Measurements from ENCODE around the gene CP. TPM values are rescaled to one million over a fixed set of nuclear protein-coding genes. Genes with fewer than 3 reads are reported as not detected.
"Not testable (repeated sequence)": the region's sequence is repeated elsewhere in the genome, so short reads cannot be mapped to it uniquely, and the experiment has no call there.

The CP gene
- total RNA-seq, 1 experiment from 2014 or later = 0.53 TPM

DNA sequence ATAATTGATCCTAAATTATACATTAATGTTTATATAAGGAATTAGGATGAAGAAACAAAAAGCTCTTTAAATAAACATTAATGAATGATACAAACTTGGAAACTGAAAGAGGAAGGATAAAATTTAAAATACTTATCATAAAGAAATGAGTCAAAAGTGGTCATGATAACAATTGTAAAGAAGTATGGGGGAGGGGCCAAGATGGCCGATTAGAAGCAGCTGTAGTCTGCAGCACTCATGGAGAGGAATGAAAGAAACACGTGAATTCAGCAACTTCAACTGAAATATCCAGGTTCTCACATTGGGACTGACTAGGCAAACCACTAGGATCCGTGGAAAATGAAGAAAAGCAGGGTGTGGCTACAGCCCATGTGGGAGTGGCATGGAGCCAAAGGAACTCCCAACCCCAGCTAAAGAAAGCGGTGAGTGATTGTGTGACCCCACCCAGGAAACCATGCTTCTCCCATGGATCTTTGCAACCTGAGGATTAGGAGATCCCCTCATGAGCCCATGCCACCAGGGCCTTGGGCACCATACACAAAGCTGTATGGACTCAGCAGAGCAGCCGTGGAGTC, 13.1 kb upstream of the CP start:
- no peak for DNase-seq (ENCODE audit: low read depth, low spot score)

DNA sequence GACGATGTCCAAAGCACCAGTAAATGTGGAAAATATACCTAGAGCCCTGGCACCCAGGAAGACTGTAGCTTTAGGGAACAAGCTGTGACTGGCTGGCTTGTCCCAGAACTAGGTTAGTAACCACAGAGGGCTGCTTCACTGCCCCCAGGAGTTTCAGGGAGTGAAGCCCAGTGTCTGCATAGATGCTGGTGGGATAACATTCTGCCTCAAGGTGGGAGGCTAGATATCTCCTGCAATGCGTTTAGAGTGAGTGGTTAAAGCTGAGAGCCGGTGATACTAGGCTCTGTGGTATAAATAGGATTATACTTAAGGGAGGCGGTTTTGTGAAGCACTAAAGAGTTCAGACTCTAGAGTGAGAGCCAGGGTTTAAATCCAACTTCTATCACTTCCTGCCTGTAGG, 11.7 kb upstream of the CP start:
- in situ Hi-C loops (cut with HindIII; ENCODE audit: low pct_unique_long_range_greater_than_20kb, low sequenced_read_pairs) = no loop called here
- DNase-seq (ENCODE audit: low read depth, low spot score) = no peak

More for the DNA sequence above, 13.1 kb upstream of the CP start:
- in situ Hi-C loops (cut with HindIII; ENCODE audit: low pct_unique_long_range_greater_than_20kb, low sequenced_read_pairs) = no loop called here

DNA sequence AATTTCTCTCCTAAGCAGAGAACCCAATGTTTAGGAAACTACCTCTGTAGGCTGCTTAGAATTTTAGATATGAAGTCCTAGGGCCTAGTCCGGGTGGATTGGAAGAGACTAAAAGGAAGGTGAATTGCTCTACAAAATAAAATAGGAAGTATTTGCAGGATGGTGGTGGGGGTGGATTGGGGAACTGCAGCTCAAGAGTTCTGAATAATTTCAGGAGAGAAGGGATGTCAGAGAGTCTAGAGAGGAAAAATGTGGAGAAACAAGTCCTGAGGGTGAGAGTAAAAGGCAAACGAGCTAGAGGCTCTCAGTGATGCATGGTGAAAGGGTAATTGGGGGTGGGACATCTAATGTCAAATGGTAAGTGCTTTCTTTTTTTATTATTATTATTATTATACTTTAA, 10.2 kb upstream of the CP start:
- no peak for DNase-seq (ENCODE audit: low read depth, low spot score)
- in situ Hi-C loops (cut with HindIII; ENCODE audit: low pct_unique_long_range_greater_than_20kb, low sequenced_read_pairs) = no loop called here

DNA sequence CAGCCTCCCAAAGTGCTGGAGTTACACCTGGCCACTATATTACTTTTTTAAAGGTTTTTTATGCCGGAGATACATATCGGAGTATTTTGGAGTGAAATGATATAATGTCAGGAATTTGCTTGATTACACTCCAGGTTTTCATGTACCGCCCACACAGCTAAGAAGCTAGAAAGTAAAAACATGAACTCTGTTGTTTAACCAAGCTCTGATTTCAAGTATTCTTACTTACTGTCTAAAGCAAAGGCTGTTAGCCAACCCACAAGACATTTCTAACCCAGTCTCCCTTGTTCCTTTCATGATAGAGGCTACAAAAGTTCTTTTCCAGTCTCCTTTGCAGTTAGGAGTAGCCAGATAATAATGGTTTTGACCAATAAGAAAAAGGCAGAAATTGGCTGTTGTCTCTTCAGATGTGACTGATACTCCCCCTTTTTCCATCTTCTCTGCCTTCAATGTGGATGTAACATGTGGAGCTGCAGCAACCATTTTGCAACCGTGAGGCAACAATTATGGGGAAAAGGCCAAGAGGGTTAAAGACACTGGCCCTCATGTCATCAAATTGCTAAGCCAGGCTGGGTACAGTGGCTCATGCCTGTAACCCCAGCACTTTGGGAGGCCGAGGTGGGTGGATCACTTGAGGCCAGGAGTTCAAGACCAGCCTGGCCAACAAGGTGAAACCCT, 6.1 kb upstream of the CP start:
- no peak for DNase-seq (ENCODE audit: low read depth, low spot score)
- in situ Hi-C loops (cut with HindIII; ENCODE audit: low pct_unique_long_range_greater_than_20kb, low sequenced_read_pairs) = no loop called here

DNA sequence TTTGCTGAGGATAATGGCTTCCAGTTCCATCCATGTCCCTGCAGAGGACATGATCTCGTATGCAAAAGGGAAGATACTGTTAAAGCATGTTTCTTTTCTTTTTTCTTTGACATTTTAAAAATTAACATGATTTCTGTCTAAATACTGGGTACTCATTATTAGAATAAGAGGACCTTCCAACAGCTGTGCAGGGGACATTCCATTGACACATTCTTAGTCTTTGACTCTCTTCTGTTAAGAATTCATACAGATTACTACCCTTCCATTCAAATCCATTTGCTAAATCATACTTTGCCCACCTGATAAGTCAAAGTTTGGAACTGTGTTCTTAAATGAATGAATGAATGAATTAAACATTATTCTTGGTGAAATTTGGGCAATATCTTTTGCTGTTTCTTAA, 5.1 kb upstream of the CP start:
- DNase-seq (ENCODE audit: low read depth, low spot score) = no peak
- in situ Hi-C loops (cut with HindIII; ENCODE audit: low pct_unique_long_range_greater_than_20kb, low sequenced_read_pairs) = no loop called here

DNA sequence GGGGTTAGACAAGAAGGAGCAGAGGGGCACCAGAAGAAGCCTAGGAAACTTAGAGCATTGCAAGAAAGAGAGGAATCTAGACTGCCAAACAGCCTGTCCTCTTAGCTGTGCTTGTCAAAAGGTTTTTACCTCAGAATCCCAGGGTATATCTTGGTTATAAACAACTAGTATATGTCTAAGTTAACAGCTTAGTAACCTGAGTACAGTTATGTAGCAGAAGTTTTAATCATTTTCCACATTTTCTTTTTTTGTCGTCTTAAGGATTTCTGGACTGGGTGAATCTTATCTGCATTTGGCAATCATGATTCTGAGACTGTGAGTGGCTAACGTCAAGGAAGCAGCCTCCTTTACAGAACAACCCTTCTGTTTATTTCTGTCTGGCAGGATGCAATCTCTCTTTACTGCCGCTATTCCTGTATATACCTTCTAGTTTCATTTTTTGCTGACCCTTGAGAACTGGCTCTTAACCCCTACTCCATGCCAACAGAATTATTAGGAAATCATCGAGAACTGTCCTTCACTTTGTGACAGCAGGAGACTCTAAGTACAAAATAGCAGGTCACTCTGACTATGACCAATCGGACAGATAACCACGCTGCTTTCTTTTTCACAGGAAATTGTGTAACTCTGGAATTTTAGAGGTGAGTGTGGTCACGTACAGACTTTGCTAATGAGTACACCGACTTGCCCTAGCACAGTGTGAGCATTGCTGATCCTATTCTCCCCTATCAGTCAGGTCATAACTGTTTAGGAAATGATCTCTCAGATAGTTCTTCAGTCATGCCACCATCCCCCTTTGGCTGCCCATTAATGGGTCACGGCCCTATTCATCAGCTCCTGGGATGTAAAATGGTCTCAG, 3.3 kb upstream of the CP start:
- in situ Hi-C loops (cut with HindIII; ENCODE audit: low pct_unique_long_range_greater_than_20kb, low sequenced_read_pairs) = no loop called here
- DNase-seq (ENCODE audit: low read depth, low spot score) = peak; percentile 53

DNA sequence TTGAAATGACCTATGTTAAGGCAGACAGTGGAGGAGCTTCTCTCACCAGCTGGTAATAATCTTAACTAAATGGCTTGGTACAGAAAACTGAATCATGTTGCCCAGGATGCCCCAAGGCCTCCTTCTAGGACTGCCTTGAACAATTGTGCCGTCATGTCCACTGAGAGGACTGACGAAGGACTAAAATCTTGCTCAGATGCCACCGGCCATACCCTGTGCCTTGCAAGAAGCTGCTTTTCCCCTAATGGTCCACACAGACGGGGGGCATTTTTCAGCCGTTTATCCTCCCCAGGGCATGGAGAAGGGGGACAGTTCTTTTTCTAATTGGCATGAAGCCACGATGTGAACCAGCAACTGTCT, 1.8 kb upstream of the CP start:
- in situ Hi-C loops (cut with HindIII; ENCODE audit: low pct_unique_long_range_greater_than_20kb, low sequenced_read_pairs) = no loop called here

DNA sequence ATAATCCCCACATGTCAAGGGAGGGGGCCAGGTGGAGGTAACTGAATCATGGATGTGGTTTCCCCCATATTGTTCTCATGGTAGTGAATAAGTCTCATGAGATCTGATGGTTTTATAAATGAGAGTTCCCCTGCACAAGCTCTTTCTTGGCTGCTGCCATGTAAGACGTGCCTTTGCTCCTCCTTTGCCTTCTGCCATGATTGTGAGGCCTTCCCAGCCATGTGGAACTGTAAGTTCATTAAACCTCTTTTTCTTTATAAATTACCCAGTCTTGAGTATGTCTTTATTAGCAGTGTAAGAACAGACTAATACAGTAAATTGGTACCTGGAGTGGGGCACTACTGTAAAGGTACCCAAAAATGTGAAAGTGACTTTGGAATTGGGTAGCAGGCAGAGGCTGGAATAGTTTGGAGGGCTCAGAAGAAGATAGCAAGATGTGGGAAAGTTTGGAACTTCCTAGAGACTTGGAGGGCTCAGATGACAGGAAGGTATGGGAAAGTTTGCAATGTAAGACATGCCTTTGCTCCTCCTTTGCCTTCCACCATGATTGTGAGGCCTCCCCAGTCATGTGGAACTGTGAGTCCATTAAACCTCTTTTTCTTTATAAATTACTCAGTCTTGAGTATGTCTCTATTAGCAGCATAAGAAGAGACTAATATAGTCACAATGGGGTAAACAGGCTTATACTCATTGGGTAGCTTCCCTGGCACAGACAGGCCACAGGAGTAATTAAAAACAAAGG, 2.1 kb downstream of the CP start:
- in situ Hi-C loops (cut with HindIII; ENCODE audit: low pct_unique_long_range_greater_than_20kb, low sequenced_read_pairs) = not testable (repeated sequence)

More for the DNA sequence above, 1.8 kb upstream of the CP start:
- DNase-seq (ENCODE audit: low read depth, low spot score) = no peak

DNA sequence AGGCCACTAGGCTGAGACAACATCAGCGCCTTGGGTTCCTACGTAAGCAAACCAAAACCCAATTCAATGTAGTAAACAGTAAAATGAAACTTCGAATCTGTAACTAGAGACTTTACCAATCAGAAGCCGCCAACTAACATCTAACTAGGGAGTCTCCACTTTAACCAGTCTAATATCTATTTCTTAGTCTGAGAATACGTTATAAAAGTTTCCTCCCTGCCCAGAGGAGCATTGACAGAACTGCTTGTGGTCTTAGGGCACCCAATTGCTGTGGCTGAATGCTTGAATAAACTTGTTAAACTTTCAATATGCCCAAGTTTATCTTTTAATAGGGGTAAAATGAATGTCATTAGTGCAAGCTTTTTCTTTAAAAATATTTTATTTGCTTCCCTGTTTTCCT, 4.3 kb downstream of the CP start:
- in situ Hi-C loops (cut with HindIII; ENCODE audit: low pct_unique_long_range_greater_than_20kb, low sequenced_read_pairs) = no loop called here
- no peak for DNase-seq (ENCODE audit: low read depth, low spot score)

More for the DNA sequence above, 2.1 kb downstream of the CP start:
- not testable (repeated sequence) for DNase-seq (ENCODE audit: low read depth, low spot score)

DNA sequence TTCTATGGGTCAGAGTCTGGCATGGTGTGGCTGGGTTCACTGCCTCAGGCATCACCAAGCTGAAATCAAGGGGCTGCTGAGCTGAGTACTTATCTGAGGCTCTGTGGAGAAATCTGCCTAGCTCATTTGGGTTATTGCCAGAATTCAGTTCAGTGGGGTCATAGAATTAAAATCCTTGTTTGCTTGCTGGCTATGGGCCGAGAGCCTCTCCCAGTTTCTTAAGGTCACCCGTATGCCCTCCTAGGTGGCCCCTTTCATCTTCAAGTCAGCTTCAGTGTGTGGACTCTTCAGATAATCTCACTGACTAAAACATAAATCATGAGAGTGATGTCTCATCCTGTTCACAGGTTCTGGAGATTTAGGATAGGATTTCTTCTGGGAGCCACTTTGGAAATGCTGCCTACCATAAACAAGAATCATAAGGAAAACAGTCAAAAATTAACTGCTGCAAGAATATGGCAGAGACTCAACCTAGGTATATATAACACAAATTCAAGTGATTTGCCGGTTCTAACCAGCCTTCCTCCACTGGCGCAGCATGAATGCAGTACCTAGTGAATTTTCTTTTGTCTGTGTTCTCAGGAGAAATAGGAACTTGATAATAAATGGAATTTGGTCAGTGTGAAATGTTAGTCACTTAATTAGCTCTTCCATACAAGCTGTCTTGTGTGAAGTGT, 5.3 kb downstream of the CP start:
- in situ Hi-C loops (cut with HindIII; ENCODE audit: low pct_unique_long_range_greater_than_20kb, low sequenced_read_pairs) = no loop called here
- DNase-seq (ENCODE audit: low read depth, low spot score) = peak; percentile 15

DNA sequence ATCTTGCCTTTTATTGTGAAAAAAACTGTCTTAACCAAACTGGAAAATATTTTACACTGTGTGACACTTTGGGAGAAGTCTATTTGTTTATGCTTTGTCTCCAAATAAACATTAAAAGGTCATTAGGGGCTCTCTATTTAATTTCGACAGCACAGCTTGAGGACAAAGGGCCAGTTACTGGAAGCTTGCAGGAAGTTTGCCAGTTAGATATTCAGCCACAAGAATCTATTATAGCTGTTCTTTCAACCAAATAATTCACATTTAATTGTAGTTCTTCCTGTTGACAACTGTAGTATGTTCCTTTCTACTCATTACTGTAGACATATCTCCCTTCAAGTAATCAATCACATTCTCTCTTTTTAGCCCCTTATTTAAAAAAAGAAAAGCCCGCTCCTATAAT, 6.1 kb downstream of the CP start:
- no peak for DNase-seq (ENCODE audit: low read depth, low spot score)
- in situ Hi-C loops (cut with HindIII; ENCODE audit: low pct_unique_long_range_greater_than_20kb, low sequenced_read_pairs) = no loop called here

DNA sequence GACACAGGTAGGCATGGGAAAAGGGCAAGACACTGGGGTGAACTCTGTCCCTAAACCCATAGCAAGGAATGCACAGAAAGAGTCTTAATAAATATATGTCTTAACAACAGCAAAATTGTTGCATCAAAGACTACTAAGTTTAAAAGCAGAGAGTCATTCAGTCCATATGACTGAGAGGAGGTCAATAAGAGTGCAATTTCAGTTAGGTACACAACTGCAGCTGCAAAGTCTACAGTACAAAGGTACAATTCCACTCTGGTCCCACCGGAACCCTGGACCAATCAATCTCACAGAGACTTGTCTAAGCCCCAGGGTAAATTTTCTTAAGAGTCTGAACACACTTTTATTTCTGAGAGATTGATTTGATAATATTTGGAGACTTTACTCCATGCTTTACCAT, 6.9 kb downstream of the CP start:
- in situ Hi-C loops (cut with HindIII; ENCODE audit: low pct_unique_long_range_greater_than_20kb, low sequenced_read_pairs) = no loop called here
- DNase-seq (ENCODE audit: low read depth, low spot score) = no peak

DNA sequence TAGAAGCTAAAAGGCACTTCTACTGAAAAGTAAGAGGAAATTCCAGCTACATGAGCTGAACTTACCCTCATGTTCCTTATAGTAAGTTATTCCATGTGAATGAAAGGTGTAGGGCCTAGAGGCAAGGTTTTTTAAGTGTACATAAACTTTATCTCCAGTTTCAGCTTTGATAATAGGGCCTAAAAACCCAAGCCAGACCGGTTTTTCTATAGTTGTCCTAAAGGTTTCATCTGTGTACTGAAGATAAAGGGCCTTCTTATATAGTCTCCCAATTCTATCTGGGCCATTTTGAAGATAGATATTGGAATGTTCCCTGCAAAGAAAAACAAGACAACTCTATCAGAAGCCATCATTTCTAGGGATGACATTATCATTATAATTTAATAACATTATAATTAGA, 9.2 kb downstream of the CP start:
- in situ Hi-C loops (cut with HindIII; ENCODE audit: low pct_unique_long_range_greater_than_20kb, low sequenced_read_pairs) = no loop called here
- DNase-seq (ENCODE audit: low read depth, low spot score) = no peak

DNA sequence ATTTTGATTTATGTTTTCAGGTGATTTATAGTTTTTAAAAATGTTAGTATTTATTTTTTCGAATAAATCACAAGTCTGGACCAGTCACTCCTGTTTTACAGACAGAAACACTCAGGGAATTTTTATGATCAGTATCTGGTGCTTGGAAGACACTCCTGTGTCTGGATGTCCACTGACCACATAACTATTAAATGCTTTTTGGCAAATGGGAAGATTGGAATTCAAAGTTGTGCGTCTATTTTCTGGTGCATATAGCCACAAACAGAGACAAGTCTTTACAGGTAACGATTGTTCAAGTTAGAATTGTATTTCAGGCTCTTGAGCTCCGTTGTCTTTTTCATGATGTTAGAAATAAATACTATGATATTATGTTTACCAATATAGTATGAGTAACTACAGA, 12.2 kb downstream of the CP start:
- in situ Hi-C loops (cut with HindIII; ENCODE audit: low pct_unique_long_range_greater_than_20kb, low sequenced_read_pairs) = no loop called here
- no peak for DNase-seq (ENCODE audit: low read depth, low spot score)

DNA sequence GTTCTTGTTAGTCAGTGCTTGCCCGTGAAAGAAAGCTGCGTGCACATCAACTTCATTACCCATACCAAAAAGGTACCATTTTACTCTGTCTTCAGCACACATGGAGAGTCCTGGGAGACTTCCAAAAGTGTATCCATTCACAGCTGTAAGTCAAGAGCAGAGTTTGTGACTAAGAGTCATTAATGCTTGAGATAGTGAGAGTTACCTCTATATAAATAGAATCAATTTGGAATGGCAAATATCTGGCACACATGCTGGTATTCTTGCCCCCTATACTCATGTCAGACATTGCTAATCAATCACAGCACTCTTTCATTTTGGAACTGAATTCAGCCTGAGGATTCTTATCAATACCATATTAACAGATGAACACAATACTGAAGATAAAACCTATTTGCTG, 14.2 kb downstream of the CP start:
- DNase-seq (ENCODE audit: low read depth, low spot score) = no peak
- in situ Hi-C loops (cut with HindIII; ENCODE audit: low pct_unique_long_range_greater_than_20kb, low sequenced_read_pairs) = no loop called here

DNA sequence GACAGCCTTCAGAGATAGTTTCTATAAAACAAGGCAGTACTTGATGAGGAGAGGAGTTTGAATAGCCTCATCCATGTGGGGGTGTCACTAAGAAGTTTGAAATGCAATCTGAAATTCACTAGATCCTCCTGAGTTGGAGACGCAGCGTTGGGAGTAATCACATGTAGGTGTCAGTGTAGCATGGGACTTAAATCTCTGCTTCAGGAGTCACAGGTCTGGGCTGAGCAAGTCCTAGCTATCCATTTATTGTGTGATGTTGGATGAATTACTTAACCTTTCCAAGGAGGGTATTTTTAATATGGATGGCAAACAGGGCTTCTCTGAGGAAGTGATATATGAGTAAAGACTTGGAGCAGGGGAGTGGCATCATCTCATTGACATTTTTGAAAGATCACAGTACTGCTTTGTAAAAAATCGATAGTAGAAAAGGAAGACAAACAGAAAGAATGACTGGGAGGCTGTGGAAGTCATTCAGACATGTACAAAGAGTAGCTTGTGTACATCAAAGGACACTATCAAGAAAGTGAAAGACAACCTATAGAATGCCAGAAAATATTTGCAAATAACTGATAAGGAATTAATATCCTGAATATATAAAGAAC, 17.1 kb downstream of the CP start:
- in situ Hi-C loops (cut with HindIII; ENCODE audit: low pct_unique_long_range_greater_than_20kb, low sequenced_read_pairs) = no loop called here
- DNase-seq (ENCODE audit: low read depth, low spot score) = peak; percentile 52

DNA sequence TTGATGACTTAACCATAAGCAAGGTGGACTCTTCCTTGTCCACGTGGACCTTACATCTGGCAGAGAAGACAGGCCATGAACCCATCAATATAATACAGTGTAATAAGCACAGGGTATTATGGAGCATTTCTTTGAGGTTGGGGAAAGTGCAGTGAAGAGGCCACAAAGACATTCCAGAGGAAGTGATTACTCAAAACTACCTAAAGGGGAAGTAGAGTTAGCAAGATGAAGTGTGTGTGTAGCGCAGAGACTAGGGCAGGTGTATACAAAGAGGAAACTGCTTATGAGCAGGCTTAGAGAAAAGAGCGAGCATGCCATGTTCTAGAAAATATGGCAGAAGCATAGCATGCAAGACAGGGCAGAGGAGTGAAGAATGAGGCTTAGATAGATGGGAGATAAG, 17.9 kb downstream of the CP start:
- no peak for DNase-seq (ENCODE audit: low read depth, low spot score)
- in situ Hi-C loops (cut with HindIII; ENCODE audit: low pct_unique_long_range_greater_than_20kb, low sequenced_read_pairs) = no loop called here
